Measurements from ENCODE around the gene NELFB.
A peak's percentile ranks its signal among the peaks of the same experiment; 100 is the strongest.

Gene NELFB

DNA sequence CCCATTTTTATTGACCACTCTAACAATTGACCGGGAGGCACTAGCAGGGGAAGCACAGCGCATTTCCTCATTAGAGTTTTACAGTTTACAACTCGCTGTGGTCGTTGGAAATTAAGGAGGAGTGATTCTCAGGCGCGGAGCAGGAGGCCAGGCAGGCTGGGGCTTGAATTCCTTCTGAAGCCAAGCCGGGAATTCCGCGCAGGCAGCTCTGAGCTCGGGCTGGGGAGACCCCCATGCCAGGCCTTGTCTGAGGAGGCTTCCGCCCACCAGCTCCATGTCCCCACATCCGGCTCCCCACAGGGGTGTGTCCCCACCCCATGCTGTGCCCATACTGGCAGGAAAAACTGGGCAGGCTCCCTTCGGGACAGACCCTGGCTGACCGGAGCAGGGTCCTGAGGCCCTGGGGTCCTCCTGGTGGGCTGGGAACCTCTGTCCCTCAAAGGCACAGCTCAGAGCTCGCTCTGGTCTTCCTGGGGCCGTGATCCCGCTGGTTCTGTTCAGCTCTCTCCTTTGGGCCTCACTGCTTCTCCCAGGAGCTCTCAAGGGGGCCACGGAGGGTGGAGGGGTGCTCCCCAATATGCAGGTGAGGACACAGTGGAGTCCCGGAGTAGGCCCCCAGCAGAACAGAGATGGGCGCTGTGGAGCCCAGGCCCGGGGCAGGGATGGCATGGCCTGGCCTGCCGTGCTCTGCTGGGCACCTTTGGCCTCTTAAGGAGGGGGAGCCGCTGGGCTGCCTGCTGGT is 48.2 kb downstream of the NELFB start:
- no peak for DNase-seq

DNA sequence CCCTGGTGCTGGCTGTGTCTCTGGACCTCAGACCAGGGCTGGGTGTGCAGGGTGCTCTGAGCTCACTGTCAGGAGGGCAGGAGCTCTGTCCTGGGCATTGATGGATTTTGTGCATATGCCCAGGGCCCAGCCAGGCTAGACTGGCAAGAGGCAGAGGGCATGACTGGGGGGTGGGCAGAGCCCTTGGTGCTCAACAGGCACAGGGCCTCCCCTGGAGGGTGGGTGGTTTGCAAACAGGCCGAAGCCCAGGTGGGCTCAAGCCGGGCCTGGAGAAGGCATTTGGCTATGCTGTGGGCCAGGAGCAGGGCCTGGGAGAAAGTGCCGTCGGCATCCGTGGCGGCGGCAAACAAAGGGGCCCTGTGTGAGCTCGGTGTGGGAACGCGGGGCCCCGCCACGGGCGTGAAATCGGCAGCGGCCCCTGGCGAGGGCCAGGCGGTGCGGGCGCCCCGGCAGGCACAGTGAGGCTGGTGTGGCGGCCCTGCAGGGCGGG is 48.8 kb downstream of the NELFB start:
- DNase-seq = no peak

DNA sequence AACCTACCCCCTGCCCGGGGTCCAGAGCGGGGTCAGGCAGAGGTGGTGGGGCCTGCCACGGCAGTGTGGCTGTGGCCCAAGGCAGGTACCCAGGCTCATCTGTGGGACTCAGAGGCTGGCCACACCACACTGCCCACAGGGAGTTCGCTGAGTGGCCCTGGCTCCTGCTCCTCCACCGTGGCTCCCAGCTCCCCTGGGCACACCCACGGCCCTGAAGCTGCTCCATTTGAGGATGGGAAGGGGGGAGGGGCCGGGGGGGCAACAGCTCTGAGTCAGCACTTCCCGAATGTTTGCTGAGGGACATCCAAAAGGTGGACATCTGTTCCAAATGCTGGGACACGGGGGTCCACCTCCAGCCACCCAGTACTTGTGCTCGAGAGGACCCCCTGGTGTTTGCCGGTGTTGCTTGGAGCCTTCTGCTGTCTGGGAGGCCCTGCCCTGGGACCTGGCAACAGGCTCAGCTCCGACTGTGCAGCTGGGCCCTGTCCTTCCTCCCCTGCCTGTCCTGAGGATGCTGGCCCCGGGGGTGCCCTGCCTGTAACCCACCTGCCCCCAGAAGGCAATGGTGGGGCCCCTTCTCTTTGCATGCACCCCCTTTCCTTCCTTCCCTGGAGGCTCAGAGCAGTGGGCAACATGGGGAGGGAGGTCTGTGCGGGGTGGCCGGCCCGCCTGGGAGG is 49.4 kb downstream of the NELFB start:
- DNase-seq = no peak

DNA sequence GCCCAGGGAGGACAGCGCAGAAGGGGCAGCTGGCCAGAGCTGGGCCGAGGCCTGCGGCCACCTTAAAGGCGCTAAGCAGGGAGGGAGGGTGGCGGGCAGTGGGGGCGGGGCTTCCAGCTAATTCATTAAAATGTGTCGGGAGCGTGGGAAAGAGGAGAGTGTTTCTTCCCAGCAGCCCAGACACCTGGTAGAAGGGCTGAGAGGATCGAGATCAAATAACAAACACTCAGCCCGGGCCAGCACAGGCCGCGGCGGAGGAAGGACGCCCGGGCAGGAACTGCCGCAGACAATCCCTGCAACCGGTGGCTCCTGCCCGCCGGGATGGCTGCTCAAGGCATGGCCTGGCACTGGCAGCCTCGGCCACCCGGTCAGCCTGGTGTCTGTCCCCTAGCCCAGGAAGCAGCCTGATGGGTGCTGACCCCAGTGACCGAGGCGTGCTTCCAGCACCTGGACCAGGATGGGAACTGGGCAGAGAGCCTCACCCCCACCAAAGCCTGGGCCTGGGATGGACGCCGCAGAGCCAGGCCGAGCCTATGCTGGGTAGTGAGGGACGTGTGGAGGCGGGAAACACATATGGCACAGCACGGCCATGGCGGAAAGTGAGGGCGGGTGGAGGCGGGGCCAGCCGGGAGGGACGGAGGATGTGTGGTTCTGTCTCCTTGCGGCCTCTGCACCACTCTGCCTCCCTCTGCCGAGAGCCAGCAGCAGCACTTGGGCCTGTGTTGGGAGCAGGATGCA is 50.1 kb downstream of the NELFB start:
- peak in 3 of 5 experiments; percentile 30 to 80 (median 49) for DNase-seq

DNA sequence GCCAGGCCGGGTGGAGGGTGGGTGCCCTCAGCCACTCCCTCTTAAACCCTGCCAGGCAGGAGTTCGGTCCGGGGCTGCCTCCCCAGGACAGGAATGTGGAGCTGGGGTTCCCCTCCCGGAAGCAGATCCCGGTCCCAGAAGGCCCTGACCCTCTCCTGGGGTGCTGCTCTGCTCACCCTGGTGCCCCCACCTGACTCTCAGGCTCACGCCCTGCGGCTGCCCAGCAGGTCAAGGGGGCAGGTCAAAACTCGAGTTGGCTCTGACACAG is 50.6 kb downstream of the NELFB start:
- DNase-seq = no peak

DNA sequence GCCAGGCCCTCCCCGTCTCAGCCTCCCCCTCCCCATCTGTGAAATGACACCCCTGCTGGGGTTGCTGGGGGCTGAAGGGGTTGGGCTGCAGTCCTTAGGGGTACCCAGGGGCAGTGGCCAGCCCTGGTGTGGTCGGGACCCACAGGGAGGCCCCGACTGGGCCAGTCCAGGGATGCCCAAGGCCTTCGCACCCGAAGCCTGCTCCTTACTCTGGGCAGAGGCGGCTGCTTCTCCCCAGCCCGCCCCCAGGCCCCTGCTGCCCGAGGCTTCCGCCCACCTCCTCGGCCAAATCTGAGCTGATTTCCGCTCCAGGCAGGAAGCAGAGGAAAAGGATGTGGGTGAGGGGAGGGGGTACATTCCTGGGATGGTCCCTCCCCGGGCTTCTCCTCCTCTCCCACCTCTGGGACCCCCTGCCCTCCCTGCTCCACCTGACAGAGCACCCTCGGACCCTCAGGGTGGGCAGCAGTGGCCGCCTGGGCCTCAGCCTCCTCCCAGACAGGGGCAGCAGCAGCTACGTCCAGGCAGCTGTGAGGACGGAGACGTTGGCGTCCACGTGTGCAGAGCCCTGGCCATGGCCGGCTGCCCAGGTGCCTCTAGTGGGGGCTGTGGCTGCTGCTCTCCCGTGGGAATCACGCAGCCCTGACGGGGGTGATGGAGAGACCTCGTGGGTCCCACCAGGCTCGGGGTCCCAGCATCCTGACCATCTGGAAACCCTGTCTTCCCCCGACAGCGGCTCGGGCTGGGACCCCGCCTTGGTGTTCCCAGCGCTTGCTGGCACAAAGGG is 51.1 kb downstream of the NELFB start:
- no peak for DNase-seq

DNA sequence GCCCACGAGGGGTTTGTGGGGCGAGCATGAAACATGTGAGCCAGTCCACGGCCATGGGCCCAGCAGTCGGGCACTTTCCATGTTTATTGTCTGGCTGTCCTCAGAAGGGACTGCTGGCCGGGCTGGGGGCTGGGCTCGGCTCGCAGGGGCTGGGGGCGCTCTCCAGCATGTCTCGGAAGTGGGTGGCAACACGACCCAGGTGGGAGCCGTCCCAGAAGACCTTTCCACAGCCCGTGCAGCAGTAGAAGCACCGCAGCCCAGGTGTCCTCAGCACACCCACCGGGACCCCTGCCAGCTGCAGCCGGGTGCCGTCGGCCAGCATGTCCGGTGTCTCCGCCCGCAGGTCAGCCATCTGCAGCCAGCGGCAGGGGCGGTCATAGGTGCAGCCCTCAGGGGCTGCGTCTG is 51.7 kb downstream of the NELFB start:
- DNase-seq = no peak

DNA sequence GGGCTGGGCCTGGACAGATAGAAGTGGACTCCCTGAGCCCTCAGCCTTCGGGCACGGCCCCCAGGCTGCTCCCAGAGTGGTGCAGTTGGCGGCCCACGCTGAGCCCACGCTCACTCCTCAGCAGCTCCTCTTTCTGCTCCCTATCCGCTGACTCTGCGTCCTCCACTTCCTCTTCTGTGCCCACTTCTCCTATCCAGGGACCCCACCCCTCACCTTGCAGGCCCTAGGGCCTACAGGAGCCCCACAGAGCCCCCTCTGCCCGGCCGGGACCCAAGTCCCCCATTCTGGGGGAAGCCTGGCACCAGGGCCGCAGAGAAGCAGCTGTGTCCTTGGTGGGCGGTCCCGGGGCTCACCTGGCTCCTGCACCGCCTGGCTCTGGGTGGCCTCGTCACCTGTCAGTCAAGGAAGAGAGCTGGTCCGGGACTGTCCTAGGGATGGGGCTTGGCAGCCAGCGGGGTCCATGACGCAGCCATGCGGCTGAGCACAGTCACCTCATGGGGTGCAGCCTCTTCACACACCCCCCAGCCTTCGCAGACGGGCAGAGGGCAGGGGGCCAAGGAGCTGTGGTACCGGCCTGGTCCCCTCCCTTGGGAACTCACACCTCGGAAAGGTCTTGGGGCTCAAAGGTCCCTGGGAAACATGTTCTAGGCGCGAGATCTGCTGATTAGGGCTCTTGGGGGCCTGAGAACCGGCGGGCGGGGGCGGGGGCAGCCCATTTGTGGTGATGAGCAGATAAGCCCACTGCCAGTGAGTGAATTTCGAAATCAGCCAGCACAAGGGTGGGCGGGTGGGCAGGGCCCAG is 52.3 kb downstream of the NELFB start:
- no peak for DNase-seq

DNA sequence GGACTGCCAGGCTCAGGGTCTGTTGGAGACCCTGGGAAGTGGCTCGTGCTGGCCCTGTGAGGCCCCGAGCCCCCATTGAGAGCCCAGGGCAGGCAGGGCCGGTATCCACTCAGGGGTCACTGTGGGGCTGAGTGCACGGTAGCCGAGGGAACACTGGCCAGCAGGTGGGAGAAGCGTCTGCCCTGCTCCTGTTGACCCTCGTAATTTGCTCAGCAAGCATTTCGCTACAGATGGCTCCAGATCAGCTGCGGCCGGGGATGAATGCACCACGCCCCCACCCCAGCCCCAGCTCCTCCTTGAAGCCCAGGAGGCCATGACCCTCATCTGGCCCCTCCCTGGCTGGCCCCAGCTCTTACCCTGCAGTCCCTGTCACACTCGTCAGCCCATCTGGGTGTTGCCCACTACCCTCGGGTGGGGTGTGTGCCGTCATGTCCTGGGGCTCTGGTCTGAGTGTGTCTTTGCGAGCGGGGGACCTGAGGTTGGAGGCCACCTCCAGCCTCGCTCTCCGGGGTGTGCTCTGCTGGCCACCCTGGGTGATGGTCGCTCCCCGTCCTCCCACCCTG is 53.0 kb downstream of the NELFB start:
- DNase-seq = no peak

DNA sequence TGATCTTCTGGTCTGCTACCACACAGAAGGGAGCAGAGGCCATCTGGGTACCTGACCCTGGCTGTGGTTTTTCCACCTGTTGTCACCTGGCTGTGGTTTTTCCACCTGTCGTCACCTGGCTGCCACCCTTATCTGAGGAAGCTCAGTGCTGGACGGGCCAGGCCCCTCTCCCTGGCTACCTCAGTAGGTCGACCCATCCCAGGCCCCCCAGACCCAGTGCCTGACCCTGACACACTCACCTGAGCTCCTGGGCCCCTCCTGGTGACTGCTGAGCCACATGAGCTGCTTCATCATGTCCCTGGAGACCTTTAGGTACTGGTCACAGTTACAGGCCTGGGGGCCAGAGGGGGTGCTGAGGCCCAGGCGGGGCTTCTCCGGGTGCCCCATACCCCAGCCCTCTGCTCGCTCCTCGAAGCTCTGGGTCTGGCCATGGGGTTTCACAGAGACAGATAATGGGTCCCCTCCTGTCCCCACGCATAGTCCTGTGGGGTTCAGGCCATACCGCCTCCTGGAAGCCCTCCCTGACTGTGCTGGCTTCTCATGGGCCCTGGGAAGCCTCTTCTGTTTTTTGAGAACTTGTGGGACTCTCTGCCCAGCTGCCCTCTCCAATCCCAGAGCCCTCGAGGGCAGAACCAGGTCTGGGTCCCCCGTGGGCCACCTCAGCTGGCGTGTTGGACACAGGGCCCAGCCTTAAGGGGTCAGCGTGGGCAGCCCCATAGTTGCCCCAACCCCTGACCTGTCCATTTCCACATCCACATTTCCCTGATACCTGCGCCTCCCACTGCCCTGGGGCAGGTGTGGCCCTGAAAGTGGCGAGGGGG is 54.5 kb downstream of the NELFB start:
- DNase-seq = no peak

DNA sequence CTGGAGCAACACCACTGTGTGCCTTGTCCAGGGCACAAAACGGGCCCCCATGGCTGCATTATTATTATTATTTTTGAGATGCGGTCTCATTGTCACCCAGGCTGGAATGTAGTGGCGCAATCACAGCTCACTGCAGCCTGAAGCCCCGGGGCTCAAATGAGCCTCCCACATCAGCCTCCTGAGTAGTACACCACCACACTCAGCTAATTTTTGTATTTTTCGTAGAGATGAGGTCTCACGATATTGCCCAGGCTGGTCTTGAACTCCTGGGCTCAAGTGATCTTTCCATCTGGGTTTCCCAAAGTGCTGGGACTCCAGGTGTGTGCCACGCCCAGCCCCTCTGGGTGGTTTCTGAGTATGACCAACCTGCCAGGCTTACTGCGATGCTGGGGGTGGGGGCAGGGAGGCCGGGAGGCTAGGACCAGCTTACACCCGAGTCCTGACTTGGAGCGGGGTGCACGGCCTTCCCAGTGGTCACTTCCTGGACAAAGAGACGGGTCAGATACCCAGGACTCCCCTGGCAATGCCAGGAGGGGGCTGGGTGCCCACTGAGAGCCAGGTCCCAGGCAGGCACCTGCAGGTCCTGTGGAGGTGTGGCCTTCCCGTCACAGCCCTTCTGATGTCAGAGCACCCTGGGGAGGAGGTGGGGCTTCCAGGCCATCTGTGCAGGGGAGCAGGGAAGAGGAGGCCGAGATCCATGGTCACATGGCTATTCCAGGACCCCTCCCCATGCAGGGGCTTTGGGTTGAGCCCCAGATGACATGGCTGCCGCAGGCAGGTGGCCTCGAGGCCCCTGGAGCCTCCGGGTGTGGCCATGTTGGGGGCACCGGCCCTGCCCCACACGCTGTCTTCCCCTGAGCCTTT is 55.3 kb downstream of the NELFB start:
- DNase-seq = no peak

DNA sequence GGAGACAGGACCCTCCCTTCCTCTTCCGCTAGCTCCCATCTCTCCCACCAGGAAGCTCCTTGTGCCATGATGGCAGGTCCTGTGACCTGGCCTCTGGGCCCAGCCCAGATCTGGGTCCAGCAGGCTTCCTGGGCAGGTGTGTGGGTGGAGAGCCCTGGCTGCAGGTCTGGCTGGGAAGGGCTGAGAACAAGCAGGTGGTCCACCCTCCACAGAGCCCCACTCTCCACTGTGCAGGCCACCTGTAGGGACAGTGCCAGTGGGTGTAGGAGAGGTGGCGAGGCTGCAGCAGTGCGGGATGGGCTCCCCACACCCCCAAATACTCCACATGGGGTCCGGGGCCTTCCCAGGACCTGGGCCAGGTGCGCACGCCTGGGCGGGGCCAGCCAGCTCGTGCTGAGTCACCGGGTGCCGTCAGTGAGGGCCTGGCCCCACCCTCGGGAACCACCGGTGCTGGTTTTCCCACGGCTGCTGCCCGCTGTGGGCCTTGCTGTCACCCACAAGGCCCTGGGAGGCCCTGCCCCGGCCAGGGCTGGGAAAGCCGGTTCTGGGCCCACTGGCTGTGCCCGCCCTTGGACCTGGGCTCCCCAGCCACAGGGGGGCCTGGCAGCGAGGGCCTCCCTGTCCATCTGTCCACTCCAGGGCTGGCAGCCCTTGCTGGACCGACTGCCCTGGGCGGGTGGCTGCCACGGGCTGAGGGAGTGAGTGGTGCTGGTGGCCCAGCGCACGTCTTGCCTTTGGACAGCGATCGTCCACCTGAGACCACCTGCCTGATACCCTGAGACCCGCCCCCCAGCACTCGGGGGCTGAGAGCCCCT is 56.3 kb downstream of the NELFB start:
- DNase-seq = no peak

DNA sequence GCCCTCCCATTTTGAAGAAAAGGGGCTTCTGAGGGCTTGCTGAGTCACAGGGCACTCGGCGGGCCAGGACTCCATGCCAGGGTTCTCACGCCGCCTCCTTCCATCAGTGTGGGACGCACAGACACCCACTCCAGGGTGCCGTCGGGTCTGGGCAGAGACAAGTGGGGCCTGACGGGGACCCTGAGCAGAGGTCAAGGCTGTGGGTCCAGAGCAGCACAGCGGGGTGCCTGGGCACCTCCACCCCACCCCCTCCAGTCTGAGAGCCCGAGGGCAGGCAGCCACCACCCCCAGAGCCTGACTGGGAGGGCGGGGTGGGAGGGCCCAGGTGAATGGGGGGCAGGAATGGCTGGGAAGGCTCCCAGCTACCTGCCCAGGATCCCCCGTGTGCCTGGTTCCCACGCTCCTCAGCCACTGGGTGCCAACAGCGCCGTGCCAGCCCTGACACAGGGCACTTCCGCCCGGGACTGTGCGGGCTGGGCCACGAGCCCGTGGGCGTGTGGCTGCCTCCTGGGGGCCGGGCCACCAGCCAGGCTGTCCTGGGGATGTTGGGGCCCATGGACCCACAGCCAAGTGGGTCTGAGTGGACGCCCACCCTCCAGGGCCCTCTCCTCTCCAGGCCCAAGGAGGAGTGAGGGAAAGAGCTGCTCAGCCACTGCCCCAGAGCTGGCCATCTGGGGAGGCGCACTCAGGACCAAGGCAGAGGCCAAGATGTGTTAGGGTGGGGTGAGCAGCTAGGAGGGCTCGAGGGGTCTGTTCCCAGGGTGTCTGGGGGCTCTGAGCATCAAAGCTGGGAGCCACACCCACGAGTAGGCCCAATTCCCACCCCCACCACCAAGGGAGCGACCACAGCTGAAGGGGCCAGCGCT is 57.1 kb downstream of the NELFB start:
- no peak for DNase-seq

DNA sequence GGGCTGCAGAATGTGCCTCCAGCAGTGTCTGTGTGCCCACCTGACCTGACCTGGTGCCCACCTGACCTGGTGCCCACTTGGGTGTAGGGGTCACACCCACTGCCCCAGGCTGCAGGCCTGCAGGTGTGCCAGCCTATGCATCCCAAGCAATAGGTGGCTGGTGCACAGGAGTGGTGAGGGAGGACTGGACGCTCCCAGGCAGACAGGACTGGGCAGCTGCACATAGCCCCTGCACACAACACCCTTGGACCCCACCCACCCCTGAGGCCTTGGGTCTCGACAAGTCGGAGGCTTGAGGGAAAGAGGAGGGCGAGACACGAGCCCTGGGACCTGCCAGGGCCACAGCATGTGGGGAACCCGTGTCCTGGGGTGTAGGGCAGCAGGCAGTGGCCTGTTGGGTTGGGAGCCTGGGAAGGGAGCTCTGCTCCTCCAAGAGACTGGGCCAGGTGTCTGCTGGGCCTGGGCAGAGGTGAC is 57.8 kb downstream of the NELFB start:
- no peak for DNase-seq

DNA sequence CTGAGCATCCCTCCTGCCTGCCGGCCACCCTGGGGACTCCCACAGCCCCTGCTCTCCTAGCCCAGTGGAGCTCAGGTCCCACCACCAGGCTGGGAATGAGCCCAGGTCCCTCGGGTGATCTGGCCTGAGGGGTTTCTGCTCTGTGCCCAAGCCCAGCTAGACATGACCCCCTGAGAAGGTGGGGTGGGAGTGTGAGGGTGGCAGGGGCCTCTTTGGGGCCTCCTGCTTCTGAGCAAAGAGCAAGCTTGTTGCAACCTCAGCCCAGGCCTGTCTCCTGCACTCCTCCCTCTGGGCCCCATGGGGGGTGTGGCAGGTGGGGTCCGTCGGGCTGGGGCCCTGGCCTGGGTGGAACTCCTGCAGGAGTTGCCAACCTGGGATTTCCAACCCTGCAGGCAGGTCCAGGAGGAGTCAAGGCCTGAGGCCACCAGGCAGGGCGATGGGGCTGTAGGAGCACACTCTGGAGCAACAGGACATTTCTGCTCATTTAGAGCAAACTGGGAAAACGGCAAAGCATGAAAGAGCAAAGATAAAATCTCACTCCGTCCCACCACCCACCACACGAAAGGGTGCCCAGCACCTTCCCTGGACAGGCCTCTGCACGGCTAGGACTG is 58.3 kb downstream of the NELFB start:
- no peak for DNase-seq

DNA sequence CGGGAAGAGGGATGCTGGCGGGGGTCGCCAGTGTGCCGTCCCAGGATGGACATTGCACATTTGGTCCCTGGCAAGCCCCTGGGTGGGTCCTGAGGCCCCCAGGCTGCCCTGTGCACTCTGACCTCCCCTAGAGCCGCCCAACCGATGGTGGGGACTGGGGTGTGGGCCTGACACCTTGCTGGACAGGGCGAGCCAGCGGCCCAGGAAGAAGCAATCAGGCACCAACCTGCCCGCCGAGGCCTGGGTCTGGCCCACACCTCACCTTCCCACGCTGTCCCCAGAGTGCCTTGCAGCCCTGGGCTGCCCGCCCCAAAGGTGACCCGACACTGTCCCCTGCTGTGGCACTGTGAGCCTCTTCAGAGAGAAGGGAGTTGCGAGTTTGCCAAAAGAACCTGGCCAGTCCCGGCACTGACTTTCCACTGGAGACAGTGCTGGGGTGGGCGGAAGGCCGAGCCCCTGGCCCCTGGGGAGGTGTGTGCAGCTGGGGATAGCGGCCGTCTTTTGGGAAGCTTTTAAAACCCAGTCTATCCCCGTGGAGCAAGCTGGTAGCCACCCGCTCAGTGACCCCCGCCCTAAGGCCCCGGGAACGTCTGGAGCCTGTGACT is 58.9 kb downstream of the NELFB start:
- DNase-seq = no peak

Measured in T-helper 2 cell (primary cell).